Adrenal gland (tissue), 12 donors: ENCODE results near the gene UBALD2. TPM values are rescaled to one million over a fixed set of nuclear protein-coding genes. Genes with fewer than 3 reads are reported as not detected.
A peak's percentile ranks its signal among the peaks of the same experiment; 100 is the strongest.

ENCODE experiments used
- DNase-seq, 7 donors: peaks; one replicate each; pipeline ENCODE4 v3.0.0-alpha.2; 2019 to 2020
- H3K27ac ChIP-seq, 5 donors: fragments of 200-600 bp; sonication (generic) in 4 of 5; 1 replicate in 3 of 5; 2 replicates in 2 of 5; pipeline versions ENCODE4 v1.5.1 to v1.8.0; 2016 to 2020; ENCODE audit warnings: mild to moderate bottlenecking in 1 of 5
- H3K27me3 ChIP-seq: fragments of 200-600 bp; 2 replicates; pipeline ENCODE4 v1.8.0; 2021
- H3K36me3 ChIP-seq, 2 donors: fragments of 200-600 bp; replicated peaks in 1 of 2; 1 replicate in 1 of 2; 2 replicates in 1 of 2; pipeline versions ENCODE4 v1.5.1 to v1.8.0; 2018 to 2022
- H3K4me1 ChIP-seq, 2 donors: fragments of 200-600 bp; replicated peaks in 1 of 2; 1 replicate in 1 of 2; 2 replicates in 1 of 2; pipeline versions ENCODE4 v1.5.1 to v1.8.0; 2018 to 2021
- H3K4me3 ChIP-seq, 4 donors: fragments of 200-600 bp; sonication (generic) in 3 of 4; one replicate each; pipeline ENCODE4 v1.5.1; 2016 to 2018
- H3K9me3 ChIP-seq, 3 donors: fragments of 200-600 bp; sonication (generic) in 1 of 3; replicated peaks in 1 of 3; 1 replicate in 2 of 3; 2 replicates in 1 of 3; pipeline versions ENCODE4 v1.5.1 to v1.8.0; 2016 to 2021
- CTCF ChIP-seq, 6 experiments: fragments of 450-650 bp in 4 of 6; fragments of 200-600 bp in 2 of 6; sonication (generic) in 1 of 6; IDR thresholded peaks; 1 replicate in 5 of 6; 2 replicates in 1 of 6; pipeline versions ENCODE4 v1.5.1 to v1.8.0; 2016 to 2021; ENCODE audit warnings: antibody characterized with exemption in 6 of 6, mild to moderate bottlenecking in 2 of 6, moderate library complexity in 1 of 6
- POLR2A ChIP-seq, 2 donors: fragments of 450-650 bp; IDR thresholded peaks; one replicate each; pipeline ENCODE4 v1.6.1; 2017; ENCODE audit warnings: antibody characterized with exemption in 2 of 2, mild to moderate bottlenecking in 2 of 2, moderate library complexity in 1 of 2
- WGBS, 4 donors: extraction: QIAGEN DNeasy Blood & Tissue Kit in 2 of 4; methylation state at CpG; one replicate each; pipeline versions ENCODE4 v1.1.5 to v1.1.7; 2013 to 2017; 5-methylcytosine and 5-hydroxymethylcytosine counted together
- intact Hi-C, 2 donors: fragments of 100-400 bp; cut with DNase I; formaldehyde crosslinking; loops; one replicate each; pipeline versions ENCODE4 v1.14.1 to v1.15.0; 2022 to 2023
- polyA plus RNA-seq, 3 donors: library from polyadenylated mRNA; stranded (reverse); fragments of 200-250 nt in 2 of 3; fragments of 350-450 nt in 1 of 3; fragmentation: Illumina TruSeq in 1 of 3; extraction: RNeasy Lipid Tissue Mini Kit (QIAGEN cat#74804) in 1 of 3; gene quantifications; one replicate each; pipeline ENCODE4 v1.2.3, GENCODE V29; 2013 to 2014
- total RNA-seq, 9 donors: library from RNA; depleted of rRNA in 4 of 9; stranded (reverse); fragments of >200 nt in 4 of 9; fragments of 120-200 nt in 1 of 9; fragmentation: NEBNext Ultra II Directional in 1 of 9; extraction: Animal tissue kit (Norgen Biotek cat#: 25700) in 1 of 9; gene quantifications; one replicate each; pipeline versions ENCODE4 v1.1.0 to v1.2.4, GENCODE V29; 2013 to 2023
- donor health status: healthy with polysubstance abuse.
- donor health status: Bipolar disorder and iron deficiency.
- donor health status: DM: yes; HTN: yes; CAD: no.
- donor health status: DM: no; HTN: no; CAD: no.
- donor health status: DM: no; HTN: no; CAD: no.
- donor health status: DM: yes; HTN: yes; CAD: no.

Gene UBALD2
- total and polyA plus RNA-seq, 12 donors: 5.2 to 71.2 (median 14.3) TPM

- Histone ChIP-seq H3K27ac (no peak overlapping the region), H3K4me1 (peaks cover 11 to 15% of the 10 kb centered on the region in 2 donors), H3K27me3 (no peaks in the 10 kb centered on the region), H3K4me3 (no peak overlapping the region), H3K9me3 (no peaks in the 10 kb centered on the region), H3K36me3 (no peaks in the 10 kb centered on the region)
- intact Hi-C loops: no loop called here
- TF ChIP-seq CTCF (IDR thresholded peaks at IDR 0.05): no peak
- no peak for TF ChIP-seq POLR2A (IDR thresholded peaks at IDR 0.05)
- DNase-seq: peak in 1 of 7 donors; percentile 48
- 57 to 71% (median 67%) methylated on average over 11 of the region's 11 CpGs for WGBS, 4 donors
Measured at GRCh38 chr17:76238847-76239537, 26.2 kb upstream of the UBALD2 start.

- Histone ChIP-seq H3K9me3 (no peaks in the 10 kb centered on the region), H3K4me1 (peaks cover 11 to 15% of the 10 kb centered on the region in 2 donors), H3K27ac (peak overlapping the region in 1 of 5 donors; percentile 44), H3K36me3 (no peaks in the 10 kb centered on the region), H3K27me3 (no peaks in the 10 kb centered on the region), H3K4me3 (peak overlapping the region in 2 of 4 donors; percentile 22 to 72)
- intact Hi-C loops: no loop called here
- DNase-seq: peak in 1 of 7 donors; percentile 47
- 4 to 12% (median 9%) methylated on average over 5 to 75 of the region's 75 CpGs for WGBS, 4 donors
- no peak for TF ChIP-seq CTCF (IDR thresholded peaks at IDR 0.05)
- no peak for TF ChIP-seq POLR2A (IDR thresholded peaks at IDR 0.05)
Measured at GRCh38 chr17:76239538-76240274, 25.4 kb upstream of the UBALD2 start.

GRCh38 chr17:76240461-76241203 lies 24.5 kb upstream of the UBALD2 start, which contains the start of gene RNF157:
Gene RNF157, minus strand, starts transcription at chr17:76240493. Its CDS starts 253 bp downstream, at chr17:76240240.
- peak; percentile 44 to 70 (median 61) for DNase-seq
- intact Hi-C loops: no loop called here
- H3K9me3 ChIP-seq: no peaks in the 10 kb centered on the region
- peak within 1 kb of the TSS in 3 of 4 donors; percentile 56 to 72 (median 60) for H3K4me3 ChIP-seq
- H3K27me3 ChIP-seq: no peaks in the 10 kb centered on the region
- H3K4me1 ChIP-seq: peaks cover 11 to 15% of the 10 kb centered on the region in 2 donors
- peak within 1 kb of the TSS in 3 of 5 donors; percentile 7 to 44 (median 43) for H3K27ac ChIP-seq
- 0 to 8% (median 0%) methylated on average over 1 to 102 of the region's 102 CpGs for WGBS, 4 donors
- no peaks in the 10 kb centered on the region for H3K36me3 ChIP-seq
- peak in 1 of 6 experiments; percentile 2 for TF ChIP-seq CTCF (IDR thresholded peaks at IDR 0.05)
- TF ChIP-seq POLR2A (IDR thresholded peaks at IDR 0.05): peak in 1 of 2 donors; percentile 40

- H3K9me3 ChIP-seq: no peaks in the 10 kb centered on the region
- 9 to 15% (median 12%) methylated on average over 12 of the region's 12 CpGs for WGBS, 4 donors
- no peaks in the 10 kb centered on the region for H3K36me3 ChIP-seq
- intact Hi-C loops: no loop called here
- H3K4me1 ChIP-seq: peaks cover 11 to 15% of the 10 kb centered on the region in 2 donors
- TF ChIP-seq POLR2A (IDR thresholded peaks at IDR 0.05) (no peak), CTCF (IDR thresholded peaks at IDR 0.05) (no peak)
- H3K4me3 ChIP-seq: peak overlapping the region in 3 of 4 donors; percentile 56 to 72 (median 60)
- peak in 4 of 7 donors; percentile 29 to 61 (median 52) for DNase-seq
- H3K27ac ChIP-seq: peak overlapping the region in 1 of 5 donors; percentile 7
- H3K27me3 ChIP-seq: no peaks in the 10 kb centered on the region
Measured at GRCh38 chr17:76241204-76241538, 24.0 kb upstream of the UBALD2 start.
